Lower leg skin (tissue), 3 donors: ENCODE results near the gene MYLK4.

ENCODE experiments used
- CTCF ChIP-seq, 3 donors: fragments of 450-650 bp; IDR thresholded peaks; one replicate each; pipeline ENCODE4 v1.5.1; 2016; ENCODE audit warnings: antibody characterized with exemption in 3 of 3, mild to moderate bottlenecking in 3 of 3, moderate library complexity in 2 of 3
- POLR2A ChIP-seq, 2 donors: fragments of 450-650 bp; IDR thresholded peaks; one replicate each; pipeline ENCODE4 v1.6.1; 2016 to 2017; ENCODE audit warnings: antibody characterized with exemption in 2 of 2, mild to moderate bottlenecking in 1 of 2, moderate library complexity in 1 of 2

GRCh38 chr6:2663123-2663522 is 87.6 kb downstream of the MYLK4 start:
- TF ChIP-seq CTCF (IDR thresholded peaks at IDR 0.05) (no peak), POLR2A (IDR thresholded peaks at IDR 0.05) (no peak)
